Hindlimb muscle (tissue), 1 donor: ENCODE data around the gene PLA2G2F. TPM values are rescaled to one million over a fixed set of nuclear protein-coding genes. Genes with fewer than 3 reads are reported as not detected.

Source experiments
- DNase-seq: peaks from one replicate; pipeline ENCODE4 v3.0.0-alpha.2; 2013
- polyA plus RNA-seq: library from polyadenylated mRNA; unstranded; fragments of 120-200 nt; gene quantifications from one replicate; pipeline ENCODE4 v1.2.1, GENCODE V29; 2013; ENCODE audit not compliant: insufficient read length

PLA2G2F gene
- polyA plus RNA-seq, 1 donor: not detected

DNA sequence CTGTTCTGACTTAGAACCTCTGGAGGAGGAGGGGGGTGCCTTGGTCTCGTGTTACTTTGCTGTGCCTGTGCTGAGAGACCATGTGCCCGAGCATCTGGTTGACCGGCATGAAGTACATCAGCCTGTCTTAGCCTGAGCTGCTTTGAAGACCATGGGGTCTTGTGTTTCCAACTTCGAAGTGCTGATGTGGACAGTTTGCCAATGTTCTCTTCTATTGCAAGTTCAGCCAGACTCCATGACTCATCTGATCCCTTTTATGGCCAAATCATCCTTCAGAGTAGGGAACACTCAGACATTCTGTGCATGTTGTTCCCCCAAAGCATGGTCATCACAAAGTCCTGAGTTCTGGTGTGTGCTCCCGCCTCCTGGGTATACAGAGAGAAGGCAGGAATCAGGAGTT, 53.2 kb downstream of the PLA2G2F start:
- DNase-seq: no peak

DNA sequence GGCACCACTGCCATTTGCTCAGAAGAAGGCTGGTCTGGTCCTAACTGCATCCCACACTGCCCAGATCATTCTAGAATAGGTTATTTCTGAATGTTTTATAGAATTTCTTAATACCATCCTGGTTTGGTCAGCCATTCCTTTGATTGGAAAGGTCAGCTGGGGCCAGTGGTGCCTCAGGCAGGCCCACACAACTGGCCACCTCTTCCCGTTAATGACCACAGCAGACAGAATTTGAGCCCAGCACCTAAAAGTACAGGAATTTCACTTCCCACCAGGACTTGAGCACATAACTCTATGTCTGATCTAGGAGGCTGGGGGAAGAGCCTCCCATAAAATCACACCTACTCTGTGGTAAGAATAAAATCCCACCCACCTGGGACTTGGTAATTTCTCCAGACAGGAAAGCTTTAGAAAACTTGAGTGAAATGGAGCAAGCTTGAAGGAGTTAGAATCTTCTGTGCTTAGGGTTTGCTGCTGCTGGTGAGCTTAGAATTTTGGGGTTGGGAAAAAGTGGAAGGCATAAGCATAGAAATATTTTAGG, 53.8 kb downstream of the PLA2G2F start:
- no peak for DNase-seq

DNA sequence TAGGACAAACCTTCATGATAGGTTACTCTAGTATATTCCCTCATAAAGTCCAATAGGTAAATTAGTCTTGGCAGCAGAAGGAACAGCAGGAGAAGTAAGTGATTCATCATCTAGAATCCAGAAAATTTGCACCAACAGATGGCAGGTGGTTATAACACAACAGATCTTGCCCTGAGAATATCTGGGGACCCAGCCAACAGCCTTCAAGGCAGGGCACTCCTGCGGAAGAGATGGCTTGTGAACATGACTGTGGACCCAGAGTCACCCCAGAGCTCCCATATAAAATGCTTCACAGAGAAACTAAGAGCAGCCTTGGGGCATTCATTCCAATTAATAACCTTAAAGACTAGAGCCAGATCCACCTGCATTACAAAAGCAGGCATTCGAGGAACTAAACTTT, 55.1 kb downstream of the PLA2G2F start:
- DNase-seq: no peak

DNA sequence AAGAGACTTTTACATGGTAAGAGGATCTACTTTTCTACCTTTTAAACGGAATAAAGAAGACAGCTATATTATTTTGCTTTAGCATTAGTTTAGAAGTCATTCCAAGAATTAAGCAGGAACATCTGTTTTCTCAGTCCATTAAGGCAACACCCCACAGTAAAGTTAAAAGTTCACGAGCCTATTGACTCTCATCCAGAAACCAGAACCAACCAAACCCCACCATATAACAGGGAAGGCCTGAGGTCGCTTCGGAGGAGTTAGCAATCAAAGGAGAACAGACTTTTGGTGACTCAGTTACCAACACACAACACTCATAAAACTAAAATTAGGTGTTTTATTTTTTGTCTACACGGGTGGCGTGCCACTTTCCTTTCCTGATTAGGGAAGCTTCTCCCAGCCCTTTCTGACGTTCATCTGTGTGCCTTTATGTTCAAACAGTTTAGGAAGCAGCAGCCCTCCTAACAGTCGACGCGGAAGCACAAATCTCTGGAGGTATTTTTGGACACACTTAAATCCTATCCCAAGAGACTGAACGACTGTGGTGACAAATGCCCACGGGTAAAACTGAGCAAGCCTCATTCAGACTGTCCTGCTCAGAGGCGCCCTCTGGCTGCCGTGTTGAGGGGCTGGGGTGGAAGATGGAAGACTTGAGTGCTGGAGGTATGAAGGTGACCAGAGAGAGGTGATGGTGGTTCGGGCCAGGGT, 55.8 kb downstream of the PLA2G2F start:
- no peak for DNase-seq

DNA sequence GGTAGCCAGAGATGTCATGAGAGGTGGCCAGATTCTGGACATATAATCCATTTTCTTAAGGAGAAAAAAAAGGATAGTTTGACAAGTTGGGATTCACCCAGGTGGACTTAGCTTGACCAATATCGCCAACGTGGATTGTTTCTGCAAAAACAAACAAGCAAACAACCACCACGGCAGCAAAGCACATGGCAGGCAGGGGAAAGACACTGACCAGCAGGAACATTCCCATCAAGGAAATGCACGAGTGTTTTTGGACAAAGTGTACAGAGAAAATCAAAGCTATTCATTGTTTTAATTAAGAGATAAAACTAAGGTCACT, 56.3 kb downstream of the PLA2G2F start:
- DNase-seq: no peak

DNA sequence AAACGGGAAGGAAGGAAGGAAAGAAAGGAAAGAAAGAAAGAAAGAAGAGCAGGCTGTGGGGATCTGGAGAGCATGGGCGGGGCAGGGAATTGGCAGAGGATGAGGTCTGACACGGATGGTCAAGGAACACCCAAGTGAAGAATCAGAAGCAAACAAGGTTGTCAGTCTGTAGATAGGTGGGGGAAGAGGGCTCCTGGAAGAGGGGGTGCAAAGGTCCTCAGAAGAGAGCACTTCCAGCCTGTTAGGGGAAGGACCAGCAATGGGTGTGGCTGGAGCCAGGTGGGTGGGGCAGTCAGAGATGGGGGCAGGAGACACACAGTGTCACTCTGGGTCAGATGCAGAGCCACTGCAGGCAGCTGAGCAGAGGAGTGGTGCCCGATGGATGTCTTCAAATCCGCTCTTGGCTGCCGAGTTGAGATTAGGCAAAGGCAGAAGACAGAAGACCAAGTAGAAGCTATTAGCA, 58.2 kb downstream of the PLA2G2F start:
- DNase-seq: no peak

DNA sequence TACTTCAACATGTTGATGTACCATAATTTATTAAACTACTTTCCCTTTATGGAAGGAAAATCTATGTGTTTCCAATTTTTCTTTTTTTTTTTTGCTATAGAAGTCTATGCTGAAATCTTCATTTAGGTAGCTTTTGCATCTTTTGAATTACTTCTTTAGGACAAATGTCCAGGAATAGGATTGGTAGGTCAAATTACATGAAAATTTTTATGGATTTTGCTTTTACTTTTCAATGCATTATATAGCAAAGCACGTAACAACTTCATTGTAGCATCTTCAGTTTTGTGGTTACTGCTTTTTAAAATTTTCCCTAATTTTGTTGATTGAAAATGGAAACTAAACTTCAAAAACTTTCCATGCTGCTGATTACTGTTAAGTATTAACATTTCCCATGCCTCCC, 59.2 kb downstream of the PLA2G2F start:
- DNase-seq: no peak

DNA sequence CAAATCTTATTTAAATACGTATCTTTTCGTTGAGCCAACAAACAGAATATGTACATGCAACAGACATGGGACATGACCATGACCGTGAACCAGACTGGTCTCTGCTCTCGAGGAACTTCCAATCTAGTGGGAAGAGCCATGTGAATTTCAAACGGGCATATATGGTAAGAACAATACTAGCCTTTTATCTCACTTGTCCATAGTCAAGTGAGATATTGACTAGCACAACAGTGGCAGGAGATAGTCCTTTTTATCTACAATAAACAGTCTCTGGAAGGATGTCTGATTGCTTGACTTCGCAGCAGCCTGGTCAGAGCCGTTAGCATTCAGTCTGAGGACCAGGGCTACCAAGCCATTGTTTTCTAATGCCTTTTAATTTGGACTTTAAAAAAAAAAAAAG, 59.8 kb downstream of the PLA2G2F start:
- no peak for DNase-seq

DNA sequence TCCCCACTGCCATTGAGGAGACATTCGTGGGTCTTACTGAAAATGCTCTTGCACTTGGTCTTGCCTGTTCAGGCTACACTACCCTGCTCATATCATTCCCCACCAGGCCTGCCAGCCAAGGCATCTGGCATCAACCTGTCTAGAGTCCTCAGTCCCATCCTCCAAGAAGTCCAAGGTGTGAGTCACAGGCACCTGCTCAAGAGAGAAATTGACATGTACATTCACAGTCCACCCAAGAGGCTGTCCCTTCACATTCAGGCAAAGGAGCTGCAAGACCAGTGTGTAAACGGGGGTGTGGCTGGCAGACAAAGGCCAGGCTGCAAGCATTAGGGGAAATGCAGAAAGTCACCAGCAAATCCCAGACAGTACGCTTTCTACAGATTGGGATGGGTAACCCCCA, 60.3 kb downstream of the PLA2G2F start:
- DNase-seq: no peak

DNA sequence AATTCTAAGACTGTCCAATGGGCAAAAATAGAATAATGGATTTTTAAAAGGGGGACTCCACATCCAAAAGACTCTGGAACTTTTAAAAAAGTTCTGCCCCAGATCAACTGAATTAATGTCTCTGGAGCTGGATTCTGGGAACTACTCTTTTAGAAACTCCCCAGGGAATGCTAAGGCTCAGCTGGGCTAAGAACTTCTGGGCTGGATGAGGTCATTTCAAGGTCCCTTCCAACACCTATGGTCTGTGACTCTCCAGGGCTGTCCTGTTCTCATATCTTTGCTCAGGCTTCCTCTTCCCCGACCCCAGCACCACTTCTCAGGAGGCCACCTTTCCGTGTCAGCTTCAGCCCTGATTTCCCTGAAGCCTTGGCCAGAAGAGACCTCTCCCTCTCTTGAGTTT, 60.7 kb downstream of the PLA2G2F start:
- DNase-seq: no peak

Other genes starting within 250 kb of the PLA2G2F start
- gene PLA2G2E, start 215.7 kb upstream of the PLA2G2F start, polyA plus RNA-seq: not detected
- gene PLA2G2A, start 159.7 kb upstream of the PLA2G2F start, polyA plus RNA-seq: 3.6 TPM
- gene PLA2G5, start 69.1 kb upstream of the PLA2G2F start, polyA plus RNA-seq: not detected
- gene PLA2G2D, start 19.8 kb upstream of the PLA2G2F start, polyA plus RNA-seq: not detected
- 0.08 TPM for gene UBXN10, start 46.8 kb downstream of the PLA2G2F start, polyA plus RNA-seq
- not detected for gene PLA2G2C, start 47.2 kb downstream of the PLA2G2F start, polyA plus RNA-seq
- gene VWA5B1, start 151.6 kb downstream of the PLA2G2F start, polyA plus RNA-seq: 0.15 TPM